Endothelial cell of hepatic sinusoid (primary cell): ENCODE results near the gene TAS2R41.
"Not testable (repeated sequence)": the region's sequence is repeated elsewhere in the genome, so short reads cannot be mapped to it uniquely, and the experiment has no call there.

ENCODE experiments used
- in situ Hi-C: cut with HindIII; loops from 2 replicates; pipeline ENCODE4 v1.10.0; 2017; ENCODE audit warnings: low sequenced_read_pairs

Gene TAS2R41

GRCh38 chr7:143455942-143456341 is 21.7 kb upstream of the TAS2R41 start:
- in situ Hi-C loops, result no loop called here

- in situ Hi-C loops, result no loop called here
These were observed 20.5 kb upstream of the TAS2R41 start for GRCh38 chr7:143456992-143457793.

GRCh38 chr7:143458263-143458662 is 19.4 kb upstream of the TAS2R41 start:
- in situ Hi-C loops, result no loop called here

- in situ Hi-C loops, result no loop called here
These were observed 19.0 kb upstream of the TAS2R41 start for GRCh38 chr7:143458681-143459080.

GRCh38 chr7:143459359-143459758 is 18.3 kb upstream of the TAS2R41 start:
- in situ Hi-C loops, result no loop called here

GRCh38 chr7:143460271-143460979 is 17.2 kb upstream of the TAS2R41 start:
- in situ Hi-C loops, result no loop called here

- in situ Hi-C loops, result no loop called here
These were observed 15.6 kb upstream of the TAS2R41 start for GRCh38 chr7:143462045-143462444.

- in situ Hi-C loops, result no loop called here
These were observed 14.1 kb upstream of the TAS2R41 start for GRCh38 chr7:143463556-143463955.

- in situ Hi-C loops, result no loop called here
These were observed 13.7 kb upstream of the TAS2R41 start for GRCh38 chr7:143463957-143464356.

GRCh38 chr7:143467724-143468123 is 9.9 kb upstream of the TAS2R41 start:
- in situ Hi-C loops, result no loop called here

GRCh38 chr7:143472071-143472689 is 5.5 kb upstream of the TAS2R41 start:
- in situ Hi-C loops, result not testable (repeated sequence)

- in situ Hi-C loops, result no loop called here
These were observed 1.5 kb downstream of the TAS2R41 start for GRCh38 chr7:143479055-143479766.

- in situ Hi-C loops, result no loop called here
These were observed 2.8 kb downstream of the TAS2R41 start for GRCh38 chr7:143480501-143480900.

GRCh38 chr7:143484119-143484518 is 6.4 kb downstream of the TAS2R41 start:
- in situ Hi-C loops, result no loop called here

GRCh38 chr7:143485094-143485493 is 7.4 kb downstream of the TAS2R41 start:
- in situ Hi-C loops, result no loop called here

- in situ Hi-C loops, result no loop called here
These were observed 7.8 kb downstream of the TAS2R41 start for GRCh38 chr7:143485500-143485899.

- in situ Hi-C loops, result not testable (repeated sequence)
These were observed 8.6 kb downstream of the TAS2R41 start for GRCh38 chr7:143486266-143486665.

GRCh38 chr7:143487061-143487460 is 9.4 kb downstream of the TAS2R41 start:
- in situ Hi-C loops, result no loop called here

- in situ Hi-C loops, result no loop called here
These were observed 9.9 kb downstream of the TAS2R41 start for GRCh38 chr7:143487566-143487965.

GRCh38 chr7:143490717-143491306 is 13.1 kb downstream of the TAS2R41 start:
- in situ Hi-C loops, result loop anchor here (5.0 kb wide), 1 partner anchor 74 kb away; no protein-coding TSS in a partner anchor

- in situ Hi-C loops, result loop anchor here (5.0 kb wide), 1 partner anchor 75 kb away; no protein-coding TSS in a partner anchor
These were observed 14.4 kb downstream of the TAS2R41 start for GRCh38 chr7:143492043-143492471.
